Testis (tissue), 3 donors: Measurements from ENCODE around the gene FHOD3. TPM values are rescaled to one million over a fixed set of nuclear protein-coding genes. Genes with fewer than 3 reads are reported as not detected.

Experiments
- DNase-seq: peaks from one replicate; pipeline ENCODE4 v3.0.0-alpha.2; 2019
- H3K27ac ChIP-seq, 2 donors: fragments of 200-600 bp; sonication (generic); one replicate each; pipeline ENCODE4 v1.5.1; 2019
- H3K27me3 ChIP-seq: fragments of 200-600 bp; sonication (generic); one replicate; pipeline ENCODE4 v1.5.1; 2019
- H3K36me3 ChIP-seq: fragments of 200-600 bp; sonication (generic); one replicate; pipeline ENCODE4 v1.5.1; 2017; ENCODE audit warnings: low read depth; ENCODE audit errors: missing control alignments
- H3K4me1 ChIP-seq: fragments of 200-600 bp; sonication (generic); one replicate; pipeline ENCODE4 v1.5.1; 2019
- H3K4me3 ChIP-seq, 2 donors: fragments of 200-600 bp; sonication (generic); one replicate each; pipeline ENCODE4 v1.5.1; 2017 to 2019
- H3K9me3 ChIP-seq: fragments of 200-600 bp; sonication (generic); one replicate; pipeline ENCODE4 v1.5.1; 2017
- CTCF ChIP-seq, 3 experiments: fragments of 450-650 bp in 2 of 3; fragments of 200-600 bp in 1 of 3; sonication (generic) in 1 of 3; IDR thresholded peaks; one replicate each; pipeline ENCODE4 v1.5.1; 2016 to 2019; ENCODE audit warnings: antibody characterized with exemption in 3 of 3, mild to moderate bottlenecking in 2 of 3, moderate library complexity in 1 of 3
- POLR2A ChIP-seq: fragments of 450-650 bp; IDR thresholded peaks from one replicate; pipeline ENCODE4 v1.6.1; 2017; ENCODE audit warnings: antibody characterized with exemption, mild to moderate bottlenecking, moderate library complexity
- WGBS, 2 donors: methylation state at CpG; one replicate each; pipeline ENCODE4 v1.1.5; 2018; 5-methylcytosine and 5-hydroxymethylcytosine counted together
- intact Hi-C: fragments of 100-400 bp; cut with DNase I; formaldehyde crosslinking; loops from one replicate; pipeline ENCODE4 v1.15.1; 2023; ENCODE audit warnings: low total_unique reads
- polyA plus RNA-seq: library from polyadenylated mRNA; stranded (reverse); fragments of 350-450 nt; fragmentation: Illumina TruSeq; extraction: RNeasy Lipid Tissue Mini Kit (QIAGEN cat#74804); gene quantifications from one replicate; pipeline ENCODE4 v1.2.3, GENCODE V29; 2014; ENCODE audit warnings: low read depth, low replicate concordance; ENCODE audit not compliant: insufficient read depth
- total RNA-seq, 2 donors: library from RNA; depleted of rRNA; stranded (reverse); fragments of >200 nt; gene quantifications; one replicate each; pipeline ENCODE4 v1.2.3, GENCODE V29; 2016

Gene FHOD3
- total and polyA plus RNA-seq, 3 donors from 2014 or later: 6.5 to 46.8 (median 37.3) TPM

DNA sequence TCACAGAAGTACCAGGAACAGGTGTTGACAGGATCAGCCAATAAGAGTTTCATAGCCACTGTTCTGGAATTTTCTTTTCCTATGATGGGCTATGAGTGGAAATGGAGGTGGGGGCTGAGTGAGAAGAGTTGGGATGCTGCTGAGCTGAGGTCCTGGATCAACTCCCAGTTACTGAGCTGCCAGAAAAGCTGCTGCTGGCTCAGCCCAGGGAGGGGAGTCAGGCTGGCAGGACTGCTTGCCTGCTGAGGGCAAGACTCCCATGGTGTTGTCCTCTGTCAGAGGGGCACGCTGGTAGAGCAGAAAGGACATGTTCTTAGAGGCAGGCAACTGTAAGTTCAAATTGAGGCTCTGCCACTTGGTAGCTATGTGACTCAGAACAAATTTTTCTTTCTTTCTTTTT is 519.5 kb downstream of the FHOD3 start:
- no peak overlapping the region for H3K4me3 ChIP-seq
- no peak for DNase-seq
- H3K9me3 ChIP-seq: no peaks in the 10 kb centered on the region
- intact Hi-C loops: no loop called here
- 94 to 100% methylated on average over 1 of the region's 1 CpG for WGBS, 2 donors
- H3K36me3 ChIP-seq: no peaks in the 10 kb centered on the region
- TF ChIP-seq CTCF (IDR thresholded peaks at IDR 0.05) (no peak), POLR2A (no peak)
- no peaks in the 10 kb centered on the region for H3K27me3 ChIP-seq
- no peak overlapping the region for H3K27ac ChIP-seq
- H3K4me1 ChIP-seq: no peaks in the 10 kb centered on the region

GRCh38 chr18:36818652-36819051 is 521.1 kb downstream of the FHOD3 start:
- intact Hi-C loops: no loop called here
- DNase-seq: no peak
- no peaks in the 10 kb centered on the region for H3K9me3 ChIP-seq
- no peak overlapping the region for H3K4me3 ChIP-seq
- TF ChIP-seq POLR2A (no peak), CTCF (IDR thresholded peaks at IDR 0.05) (no peak)
- 95 to 97% methylated on average over 3 of the region's 3 CpGs for WGBS, 2 donors
- H3K27me3 ChIP-seq: no peaks in the 10 kb centered on the region
- H3K4me1 ChIP-seq: no peaks in the 10 kb centered on the region
- no peak overlapping the region for H3K27ac ChIP-seq
- H3K36me3 ChIP-seq: no peaks in the 10 kb centered on the region

DNA sequence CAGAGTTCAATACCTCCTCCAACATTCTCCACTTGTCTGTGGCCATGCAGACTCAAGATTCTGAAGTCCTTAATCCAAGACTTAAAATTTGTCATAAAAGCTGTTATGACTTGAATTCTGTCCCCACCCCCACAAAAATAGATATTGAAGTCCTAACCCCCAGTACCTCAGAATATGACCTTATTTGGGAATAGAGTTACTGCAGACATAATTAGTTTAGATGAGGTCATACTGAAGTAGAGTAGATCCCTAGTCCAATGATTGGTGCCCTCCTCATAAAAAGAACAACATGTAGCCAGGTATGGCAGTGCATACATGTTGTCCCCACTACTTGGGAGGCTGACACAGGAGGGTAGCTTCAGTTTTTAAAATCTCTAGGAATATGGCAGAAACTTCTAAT is 522.1 kb downstream of the FHOD3 start:
- Histone ChIP-seq H3K27me3 (no peaks in the 10 kb centered on the region), H3K9me3 (no peaks in the 10 kb centered on the region), H3K4me1 (no peaks in the 10 kb centered on the region), H3K27ac (no peak overlapping the region), H3K36me3 (no peaks in the 10 kb centered on the region), H3K4me3 (no peak overlapping the region)
- TF ChIP-seq POLR2A (no peak), CTCF (IDR thresholded peaks at IDR 0.05) (no peak)
- intact Hi-C loops: no loop called here
- DNase-seq: no peak

GRCh38 chr18:36821681-36822080 is 524.2 kb downstream of the FHOD3 start:
- 90 to 94% methylated on average over 4 of the region's 4 CpGs for WGBS, 2 donors

More at GRCh38 chr18:36821681-36822080, 524.2 kb downstream of the FHOD3 start:
- intact Hi-C loops: no loop called here
- Histone ChIP-seq H3K4me1 (no peaks in the 10 kb centered on the region), H3K4me3 (no peak overlapping the region), H3K9me3 (no peaks in the 10 kb centered on the region), H3K27ac (no peak overlapping the region), H3K27me3 (no peaks in the 10 kb centered on the region), H3K36me3 (no peaks in the 10 kb centered on the region)
- DNase-seq: no peak
- TF ChIP-seq POLR2A (no peak), CTCF (IDR thresholded peaks at IDR 0.05) (no peak)
